ENCODE measurements around the gene IFNGR2.

DNA sequence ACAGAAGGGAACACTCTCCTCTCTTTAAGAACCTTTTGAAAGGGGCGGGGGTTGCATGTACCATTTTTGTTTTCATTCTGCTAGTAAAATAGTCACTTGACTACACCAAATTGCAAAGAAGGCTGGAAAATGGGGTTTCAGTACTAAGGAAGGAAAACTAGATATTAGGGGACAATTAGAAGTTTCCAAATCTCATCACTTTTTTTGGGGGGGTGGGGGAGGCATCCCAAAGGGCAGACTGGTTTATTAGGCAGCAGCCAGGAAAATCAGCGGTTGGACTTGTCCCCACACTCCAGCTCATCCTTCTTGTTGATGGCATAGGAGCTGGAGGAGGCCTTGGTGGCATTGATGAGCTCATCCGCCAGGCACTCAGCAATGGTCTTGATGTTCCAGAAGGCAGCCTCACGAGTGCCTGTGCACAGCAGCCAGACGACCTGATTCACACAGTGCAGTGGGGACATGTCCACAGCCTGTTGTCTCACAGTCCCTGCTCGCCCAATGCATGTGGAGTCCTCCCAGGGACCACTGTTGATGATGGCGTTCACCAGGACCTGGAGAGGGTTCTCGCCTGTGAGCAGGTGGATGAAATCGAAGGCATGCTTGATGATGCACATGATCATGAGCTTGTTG lies 78.2 kb downstream of the IFNGR2 start:
- TF ChIP-seq ARNTL (CRISPR knock-in tag; IDR thresholded peaks at IDR 0.05; ENCODE audit: borderline replicate concordance, low read depth) (no peak), CREB5 (CRISPR knock-in tag; IDR thresholded peaks at IDR 0.05; ENCODE audit: low read depth) (no peak), ZNF565 (CRISPR knock-in tag; conservative IDR thresholded peaks at IDR 0.05; ENCODE audit: low read depth) (no peak), PATZ1 (CRISPR knock-in tag; IDR thresholded peaks at IDR 0.05; ENCODE audit: borderline replicate concordance) (no peak), ESRRG (CRISPR knock-in tag; IDR thresholded peaks at IDR 0.05) (no peak), POU6F1 (CRISPR knock-in tag; IDR thresholded peaks at IDR 0.05; ENCODE audit: borderline replicate concordance, low read depth) (no peak), TSHZ2 (CRISPR knock-in tag; IDR thresholded peaks at IDR 0.05) (no peak), ISL1 (CRISPR knock-in tag; IDR thresholded peaks at IDR 0.05) (no peak)
